ENCODE results near the gene FGFRL1.

FGFRL1 gene

GRCh38 chr4:1069394-1069793 is 58.0 kb downstream of the FGFRL1 start:
- TF ChIP-seq CTCF (IDR thresholded peaks at IDR 0.05; ENCODE audit: insufficient read depth, low read length, missing control alignments): no peak
- no peak for DNase-seq (ENCODE audit: low read depth, low spot score)
- ChIA-PET POLR2A (no interaction called here), CTCF (no interaction called here)
- H3K4me3 ChIP-seq (ENCODE audit: low read depth, low read length): no peak overlapping the region

GRCh38 chr4:1072830-1073446 is 61.5 kb downstream of the FGFRL1 start:
- TF ChIP-seq CTCF (IDR thresholded peaks at IDR 0.05; ENCODE audit: insufficient read depth, low read length, missing control alignments): peak; percentile 83
- POLR2A ChIA-PET: no interaction called here
- no peak for DNase-seq (ENCODE audit: low read depth, low spot score)
- CTCF ChIA-PET: interaction anchor here (0.9 to 1.9 kb wide), 12 partner anchors 8 to 58 kb away, joined by 3 to 7 read pairs (median 4); no protein-coding TSS in a partner anchor
- H3K4me3 ChIP-seq (ENCODE audit: low read depth, low read length): no peak overlapping the region

- H3K4me3 ChIP-seq (ENCODE audit: low read depth, low read length): no peak overlapping the region
- CTCF ChIA-PET: interaction anchor here (0.9 to 1.9 kb wide), 8 partner anchors 11 to 195 kb away, joined by 3 to 7 read pairs (median 4); no protein-coding TSS in a partner anchor
- TF ChIP-seq CTCF (IDR thresholded peaks at IDR 0.05; ENCODE audit: insufficient read depth, low read length, missing control alignments): no peak
- POLR2A ChIA-PET: no interaction called here
- no peak for DNase-seq (ENCODE audit: low read depth, low spot score)
These were observed 62.7 kb downstream of the FGFRL1 start for GRCh38 chr4:1074077-1074476.

- no peak for TF ChIP-seq CTCF (IDR thresholded peaks at IDR 0.05; ENCODE audit: insufficient read depth, low read length, missing control alignments)
- DNase-seq (ENCODE audit: low read depth, low spot score): no peak
- ChIA-PET POLR2A (no interaction called here), CTCF (no interaction called here)
- no peak overlapping the region for H3K4me3 ChIP-seq (ENCODE audit: low read depth, low read length)
These were observed 63.8 kb downstream of the FGFRL1 start for GRCh38 chr4:1075225-1075624.

GRCh38 chr4:1075809-1076699 is 64.6 kb downstream of the FGFRL1 start:
- H3K4me3 ChIP-seq (ENCODE audit: low read depth, low read length): no peak overlapping the region
- CTCF ChIA-PET: no interaction called here
- no peak for DNase-seq (ENCODE audit: low read depth, low spot score)
- no peak for TF ChIP-seq CTCF (IDR thresholded peaks at IDR 0.05; ENCODE audit: insufficient read depth, low read length, missing control alignments)
- POLR2A ChIA-PET: no interaction called here

All from AG04449 (cell line).